SU-DHL-6 (cell line): Measurements from ENCODE around the gene PLAC8L1.

Experiments
- CTCF ChIP-seq: fragments of 200-600 bp; sonication (generic); IDR thresholded peaks from one replicate; pipeline ENCODE4 v1.5.1; 2017; ENCODE audit warnings: antibody characterized with exemption, mild to moderate bottlenecking, low read length, moderate library complexity; ENCODE audit not compliant: insufficient read depth, poor library complexity, severe bottlenecking
- EZH2phosphoT487 ChIP-seq: fragments of 200-600 bp; sonication (generic), shearing (Covaris generic); conservative IDR thresholded peaks from 2 replicates; pipeline ENCODE4 v1.6.1; 2018; ENCODE audit warnings: mild to moderate bottlenecking, antibody characterized with exemption, low read length, moderate library complexity, mixed read lengths

- TF ChIP-seq CTCF (no peak), EZH2phosphoT487 (no peak)
Observed at GRCh38 chr5:146079695-146080373, 25.5 kb downstream of the PLAC8L1 start.
